ENCODE measurements around the gene SNCG. TPM values are rescaled to one million over a fixed set of nuclear protein-coding genes. Genes with fewer than 3 reads are reported as not detected.
A peak's percentile ranks its signal among the peaks of the same experiment; 100 is the strongest.
"Not testable (repeated sequence)": the region's sequence is repeated elsewhere in the genome, so short reads cannot be mapped to it uniquely, and the experiment has no call there.

Gene SNCG
- total RNA-seq, 2 experiments from 2014 or later, result not detected

GRCh38 chr10:86941991-86942421 lies 16.4 kb upstream of the SNCG start:
- Mint-ChIP-seq H3K36me3 (no peaks in the 10 kb centered on the region), H3K9me3 (no peaks in the 10 kb centered on the region), H3K4me1 (peaks cover 8% of the 10 kb centered on the region), H3K4me3 (no peak overlapping the region), H3K27ac (no peak overlapping the region), H3K27me3 (no peaks in the 10 kb centered on the region)
- no peak for DNase-seq

GRCh38 chr10:86942441-86943315 lies 15.7 kb upstream of the SNCG start:
- peaks cover 8% of the 10 kb centered on the region for H3K4me1 Mint-ChIP-seq
- no peak overlapping the region for H3K27ac Mint-ChIP-seq
- no peaks in the 10 kb centered on the region for H3K27me3 Mint-ChIP-seq
- no peak overlapping the region for H3K4me3 Mint-ChIP-seq
- no peaks in the 10 kb centered on the region for H3K36me3 Mint-ChIP-seq
- no peaks in the 10 kb centered on the region for H3K9me3 Mint-ChIP-seq
- DNase-seq, result no peak

- no peak overlapping the region for H3K4me3 Mint-ChIP-seq
- H3K27ac Mint-ChIP-seq, result no peak overlapping the region
- no peaks in the 10 kb centered on the region for H3K27me3 Mint-ChIP-seq
- no peaks in the 10 kb centered on the region for H3K9me3 Mint-ChIP-seq
- H3K36me3 Mint-ChIP-seq, result no peaks in the 10 kb centered on the region
- DNase-seq, result no peak
- peaks cover 8% of the 10 kb centered on the region for H3K4me1 Mint-ChIP-seq
Observed at GRCh38 chr10:86943316-86944030, 14.9 kb upstream of the SNCG start.

DNA sequence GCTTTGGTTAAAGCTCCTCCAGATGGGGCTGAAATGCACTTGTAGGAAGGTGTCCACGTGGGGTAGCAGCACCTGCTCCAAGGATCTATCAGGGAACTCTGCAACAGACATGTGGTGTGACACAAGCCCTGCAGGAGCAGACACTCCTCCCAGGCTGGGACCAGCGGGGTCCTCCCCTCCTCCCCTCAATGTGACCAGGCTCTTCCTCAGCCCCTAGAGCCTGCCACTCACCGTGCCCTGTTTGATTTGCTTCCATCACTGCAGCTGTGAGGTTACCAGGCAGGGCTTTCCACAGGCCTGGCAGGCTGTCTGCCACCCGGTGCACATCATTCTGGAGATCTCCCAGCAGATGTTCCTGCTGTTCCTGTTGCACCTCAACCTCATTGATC lies 14.4 kb upstream of the SNCG start:
- no peaks in the 10 kb centered on the region for H3K36me3 Mint-ChIP-seq

GRCh38 chr10:86944471-86944870 lies 13.9 kb upstream of the SNCG start:
- Mint-ChIP-seq H3K4me1 (peaks cover 8% of the 10 kb centered on the region), H3K9me3 (no peaks in the 10 kb centered on the region), H3K27me3 (no peaks in the 10 kb centered on the region), H3K36me3 (no peaks in the 10 kb centered on the region), H3K27ac (no peak overlapping the region), H3K4me3 (no peak overlapping the region)
- DNase-seq, result no peak

More for the DNA sequence above, 14.4 kb upstream of the SNCG start:
- H3K9me3 Mint-ChIP-seq, result no peaks in the 10 kb centered on the region
- H3K4me3 Mint-ChIP-seq, result no peak overlapping the region
- no peak for DNase-seq
- no peaks in the 10 kb centered on the region for H3K27me3 Mint-ChIP-seq
- H3K4me1 Mint-ChIP-seq, result peaks cover 8% of the 10 kb centered on the region
- H3K27ac Mint-ChIP-seq, result no peak overlapping the region

GRCh38 chr10:86944907-86945306 lies 13.5 kb upstream of the SNCG start:
- Mint-ChIP-seq H3K36me3 (no peaks in the 10 kb centered on the region), H3K27me3 (no peaks in the 10 kb centered on the region), H3K9me3 (no peaks in the 10 kb centered on the region), H3K4me3 (no peak overlapping the region), H3K4me1 (peaks cover 8% of the 10 kb centered on the region), H3K27ac (no peak overlapping the region)
- no peak for DNase-seq

- Mint-ChIP-seq H3K27ac (no peak overlapping the region), H3K36me3 (no peaks in the 10 kb centered on the region), H3K9me3 (no peaks in the 10 kb centered on the region), H3K4me1 (peaks cover 12% of the 10 kb centered on the region), H3K27me3 (no peaks in the 10 kb centered on the region), H3K4me3 (no peak overlapping the region)
- no peak for DNase-seq
Observed at GRCh38 chr10:86945361-86946212, 12.8 kb upstream of the SNCG start.

DNA sequence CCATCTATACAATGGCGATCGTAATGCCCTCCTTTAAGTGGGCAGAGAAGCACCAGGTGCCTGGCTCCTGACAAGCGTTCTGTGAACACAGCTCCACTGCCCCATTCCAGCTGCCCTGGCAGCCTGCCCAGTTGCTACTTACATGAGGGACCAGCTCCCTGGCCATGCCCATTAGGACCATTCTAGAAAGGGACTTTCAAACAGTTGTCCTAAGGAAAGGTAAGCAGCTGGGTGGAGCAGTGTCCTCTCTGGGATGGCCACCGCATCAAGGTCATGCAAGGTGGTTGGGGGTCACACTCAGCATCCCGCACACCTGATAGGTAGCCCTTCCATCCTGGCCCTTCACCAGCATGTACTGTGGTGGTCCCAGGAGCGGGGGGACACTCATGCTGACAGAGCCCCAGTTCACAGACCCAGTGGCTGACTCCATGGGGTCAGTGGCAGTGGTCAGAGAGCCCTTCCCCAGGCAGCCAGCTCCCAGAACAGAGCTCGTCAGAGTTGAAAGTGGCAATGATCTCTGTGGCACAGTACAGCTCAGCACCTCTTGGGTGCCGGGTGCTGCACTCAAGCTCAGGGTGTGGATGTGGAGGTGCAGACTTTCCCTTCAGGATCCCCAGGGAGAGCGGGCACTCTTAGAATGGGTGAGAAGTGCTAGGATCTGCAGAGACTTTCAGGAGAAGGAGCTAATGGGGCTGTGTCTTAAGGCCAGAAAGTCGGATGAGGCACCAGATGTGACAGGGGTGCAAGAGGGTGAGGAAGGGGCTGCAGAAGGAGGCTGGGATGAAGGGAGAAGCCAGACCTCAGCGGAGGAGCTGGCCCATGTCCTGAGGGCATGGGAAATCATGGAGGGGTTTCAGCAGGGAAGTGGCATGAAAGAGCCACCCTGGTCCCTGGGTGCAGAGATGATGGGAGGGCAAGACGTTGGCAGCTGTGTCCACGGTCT lies 11.9 kb upstream of the SNCG start:
- Mint-ChIP-seq H3K9me3 (no peaks in the 10 kb centered on the region), H3K27me3 (no peaks in the 10 kb centered on the region), H3K4me1 (peaks cover 17% of the 10 kb centered on the region), H3K36me3 (no peaks in the 10 kb centered on the region), H3K4me3 (no peak overlapping the region), H3K27ac (no peak overlapping the region)
- DNase-seq, result no peak

GRCh38 chr10:86947806-86948205 lies 10.6 kb upstream of the SNCG start:
- not testable (repeated sequence) for H3K36me3 Mint-ChIP-seq, H3K4me3 Mint-ChIP-seq, H3K27ac Mint-ChIP-seq, H3K9me3 Mint-ChIP-seq, DNase-seq, H3K27me3 Mint-ChIP-seq
- peaks cover 17% of the 10 kb centered on the region for H3K4me1 Mint-ChIP-seq

- peaks cover 12% of the 10 kb centered on the region for H3K4me1 Mint-ChIP-seq
- peaks cover 12% of the 10 kb centered on the region for H3K9me3 Mint-ChIP-seq
- DNase-seq, result no peak
- peak overlapping the region; percentile 51 for H3K27ac Mint-ChIP-seq
- H3K4me3 Mint-ChIP-seq, result no peak overlapping the region
- H3K36me3 Mint-ChIP-seq, result no peaks in the 10 kb centered on the region
- H3K27me3 Mint-ChIP-seq, result no peaks in the 10 kb centered on the region
Observed at GRCh38 chr10:86950349-86950748, 8.1 kb upstream of the SNCG start.

DNA sequence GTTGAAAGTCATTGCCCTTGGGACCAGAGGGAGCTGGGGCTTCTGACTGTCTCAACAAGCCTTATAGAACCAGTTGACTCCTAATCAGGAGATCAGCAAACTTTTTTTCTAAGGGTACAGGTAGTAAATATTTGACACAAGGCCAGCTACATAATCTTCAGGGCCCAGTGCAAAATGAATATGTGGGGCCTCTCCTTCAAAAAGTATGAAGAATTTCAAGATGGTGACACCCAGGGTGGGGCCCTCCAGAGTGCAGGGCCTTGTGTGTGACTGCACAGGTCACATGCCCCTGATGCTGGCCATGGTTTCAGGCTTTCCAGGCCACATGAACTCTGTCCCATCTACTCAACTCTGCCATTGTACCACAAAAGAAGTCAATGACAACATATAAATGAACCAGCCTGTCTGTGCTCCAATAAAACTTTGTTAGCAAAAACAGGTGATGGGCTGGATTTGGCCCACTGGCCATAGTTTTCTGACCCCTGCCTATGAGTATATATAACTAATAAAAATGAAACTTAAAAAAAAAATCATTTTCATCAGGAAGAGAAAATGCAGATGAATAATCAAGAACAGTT lies 7.1 kb upstream of the SNCG start:
- no peak for DNase-seq
- peaks cover 12% of the 10 kb centered on the region for H3K9me3 Mint-ChIP-seq
- H3K36me3 Mint-ChIP-seq, result no peaks in the 10 kb centered on the region
- H3K4me1 Mint-ChIP-seq, result peaks cover 9% of the 10 kb centered on the region
- H3K27ac Mint-ChIP-seq, result no peak overlapping the region
- H3K27me3 Mint-ChIP-seq, result no peaks in the 10 kb centered on the region
- no peak overlapping the region for H3K4me3 Mint-ChIP-seq

GRCh38 chr10:86952106-86952505 lies 6.3 kb upstream of the SNCG start:
- H3K27ac Mint-ChIP-seq, result no peak overlapping the region
- H3K4me3 Mint-ChIP-seq, result no peak overlapping the region
- DNase-seq, result no peak
- H3K9me3 Mint-ChIP-seq, result peaks cover 12% of the 10 kb centered on the region
- no peaks in the 10 kb centered on the region for H3K27me3 Mint-ChIP-seq
- no peaks in the 10 kb centered on the region for H3K36me3 Mint-ChIP-seq
- peaks cover 9% of the 10 kb centered on the region for H3K4me1 Mint-ChIP-seq

DNA sequence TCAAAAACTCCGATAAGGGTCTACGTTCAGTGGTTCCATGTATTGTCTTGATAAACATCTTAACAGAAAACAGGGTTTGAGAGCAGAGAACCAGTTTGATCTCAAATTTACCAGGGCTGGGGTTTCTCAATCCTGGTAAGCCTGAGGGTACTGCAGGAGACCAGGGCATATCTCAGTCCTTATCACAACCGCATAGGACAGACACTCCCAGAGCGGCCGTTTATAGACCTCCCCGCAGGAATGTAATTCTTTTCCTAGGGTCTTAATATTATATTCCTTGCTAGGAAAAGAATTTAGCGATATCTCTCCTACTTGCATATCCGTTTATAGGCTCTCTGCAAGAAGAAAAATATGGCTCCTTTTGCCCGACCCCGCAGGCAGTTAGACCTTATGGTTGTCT lies 5.7 kb upstream of the SNCG start:
- H3K27me3 Mint-ChIP-seq, DNase-seq, H3K4me1 Mint-ChIP-seq, H3K27ac Mint-ChIP-seq, H3K36me3 Mint-ChIP-seq, H3K4me3 Mint-ChIP-seq: not testable (repeated sequence)
- peaks cover 12% of the 10 kb centered on the region for H3K9me3 Mint-ChIP-seq

Measured in activated naive CD8-positive, alpha-beta T cell treated with anti-CD3 and anti-CD28 coated beads for 36 hours (primary cell).